GM21786 (cell line): ENCODE data around the gene PGLYRP2.

Source experiments
- ATAC-seq: cut with Tn5 transposase; IDR thresholded peaks from one replicate; pipeline ENCODE4 v1.9.1; 2021; ENCODE audit not compliant: unreplicated experiment

PGLYRP2 gene

GRCh38 chr19:15442142-15442920 is 37.0 kb downstream of the PGLYRP2 start:
- ATAC-seq, result no peak

DNA sequence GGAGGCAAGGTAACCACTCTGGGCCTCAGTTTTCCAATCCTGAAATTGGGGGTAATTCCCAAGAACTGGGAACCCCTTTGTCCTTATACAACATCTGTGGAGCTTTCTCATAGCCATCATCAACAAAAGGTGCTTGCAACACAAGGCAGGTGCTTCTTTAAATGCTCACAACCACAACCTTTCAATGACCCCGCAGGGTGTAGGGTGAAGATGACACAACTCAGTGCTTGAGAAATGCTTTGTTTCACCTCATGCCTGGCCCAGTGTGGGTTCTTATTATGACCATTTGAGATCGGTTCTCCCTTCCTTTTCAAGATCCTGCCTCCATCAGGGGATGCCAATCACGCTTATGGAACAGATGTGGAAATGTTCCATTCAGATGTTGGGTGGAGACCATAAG is 38.0 kb downstream of the PGLYRP2 start:
- no peak for ATAC-seq

DNA sequence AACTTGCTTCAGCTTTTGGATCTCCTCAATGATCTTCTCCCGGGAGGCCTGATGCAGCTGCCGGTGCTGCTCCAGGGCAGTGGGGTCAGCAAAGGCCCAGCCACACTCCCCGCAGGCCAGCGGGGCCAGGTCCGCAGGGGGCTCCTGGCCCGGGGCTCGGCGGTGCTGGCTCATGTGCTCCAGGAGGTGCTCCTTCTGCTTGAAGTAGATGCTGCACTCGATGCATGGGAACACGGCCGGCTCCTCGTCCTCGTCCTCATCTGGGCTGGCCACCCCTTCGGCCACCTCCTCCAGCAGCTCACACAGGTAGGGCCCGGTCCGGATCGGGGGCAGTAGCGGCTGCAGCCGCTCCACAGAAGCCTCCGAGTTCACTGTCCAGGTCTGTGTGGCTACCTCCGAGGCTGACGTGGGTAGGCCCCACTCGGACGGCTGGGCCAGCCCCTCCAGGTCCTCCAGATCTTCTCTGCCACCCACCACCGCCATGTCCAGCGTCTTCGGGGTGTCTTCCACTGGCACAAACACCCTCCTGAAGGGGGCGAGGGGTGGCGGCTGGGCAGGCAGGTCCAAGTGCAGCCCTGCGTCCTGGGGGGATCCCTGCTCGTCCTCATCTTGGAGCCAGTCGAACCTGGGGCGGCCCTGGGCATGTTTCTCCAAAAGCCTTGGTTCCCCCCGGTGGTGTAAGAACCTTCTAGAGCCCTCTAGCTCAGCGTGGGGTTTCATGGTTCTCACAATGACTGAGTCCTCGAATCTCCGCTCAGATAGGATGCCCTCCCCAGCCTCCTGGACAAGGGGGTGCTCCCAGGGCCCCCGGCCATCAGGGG is 39.3 kb downstream of the PGLYRP2 start:
- no peak for ATAC-seq

- no peak for ATAC-seq
Measured at GRCh38 chr19:15439078-15439799, 40.1 kb downstream of the PGLYRP2 start.

- ATAC-seq, result no peak
Measured at GRCh38 chr19:15438577-15438976, 40.7 kb downstream of the PGLYRP2 start.

DNA sequence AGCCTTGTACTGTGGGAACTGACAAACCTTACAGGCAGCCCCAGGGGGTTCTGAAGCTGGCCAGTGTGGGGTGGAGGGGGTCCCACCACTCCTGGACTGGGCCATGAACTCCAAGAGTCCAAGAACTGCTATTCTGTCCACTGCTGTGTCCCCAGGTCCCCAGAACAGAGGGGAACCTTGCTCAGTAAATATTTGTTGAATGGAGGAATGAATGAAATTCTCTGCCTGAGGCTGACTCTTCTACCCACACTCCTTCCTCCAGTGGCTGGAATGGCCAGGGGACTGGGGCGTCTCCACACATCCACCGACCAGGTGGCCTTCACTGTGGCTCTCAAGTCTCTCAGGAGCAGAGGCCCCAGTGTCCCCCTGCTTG is 41.2 kb downstream of the PGLYRP2 start:
- no peak for ATAC-seq

- ATAC-seq, result no peak
Measured at GRCh38 chr19:15437355-15438123, 41.8 kb downstream of the PGLYRP2 start.

DNA sequence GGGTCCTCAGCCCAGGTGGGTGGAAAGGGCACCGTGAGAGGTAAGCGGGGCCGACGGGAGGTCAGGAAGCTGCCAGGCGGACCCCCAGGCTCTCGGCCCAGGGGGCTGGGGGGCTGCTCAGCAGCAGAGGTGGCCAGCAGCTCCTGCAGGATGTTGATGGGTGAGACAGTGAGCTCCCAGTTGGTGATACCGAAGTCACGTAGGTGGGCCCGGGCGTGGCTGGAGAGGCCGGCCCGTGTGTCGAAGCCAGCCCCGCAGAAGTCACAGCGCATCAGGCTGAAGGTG is 42.5 kb downstream of the PGLYRP2 start:
- ATAC-seq, result no peak

- ATAC-seq, result no peak
Measured at GRCh38 chr19:15436012-15436825, 43.1 kb downstream of the PGLYRP2 start.

DNA sequence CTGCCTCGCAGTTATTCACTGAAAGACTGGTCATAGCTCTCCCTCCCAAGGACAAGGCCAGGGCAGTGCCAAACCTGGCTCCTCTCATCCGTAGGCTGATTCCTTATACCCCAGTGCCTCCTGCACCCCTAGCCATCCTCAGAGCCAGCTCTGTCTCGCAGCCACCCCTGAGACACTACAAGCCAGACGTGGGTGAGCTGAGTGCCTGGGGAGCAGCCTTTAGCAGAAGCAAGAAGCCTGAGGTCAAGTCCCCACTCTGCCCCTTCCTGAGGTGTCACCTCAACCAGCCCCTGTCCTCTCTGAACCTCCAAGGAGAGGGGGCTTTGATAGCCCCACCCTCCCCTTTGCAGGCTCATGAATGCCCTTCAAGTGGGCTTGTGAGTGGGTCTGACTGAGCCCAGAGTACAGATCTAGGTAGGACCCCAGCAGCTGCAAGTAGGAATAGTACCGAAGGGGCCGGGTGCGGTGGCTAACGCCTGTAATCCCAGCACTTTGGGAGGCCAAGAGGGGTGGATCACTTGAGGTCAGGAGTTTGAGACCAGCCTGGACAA is 45.7 kb downstream of the PGLYRP2 start:
- no peak for ATAC-seq

DNA sequence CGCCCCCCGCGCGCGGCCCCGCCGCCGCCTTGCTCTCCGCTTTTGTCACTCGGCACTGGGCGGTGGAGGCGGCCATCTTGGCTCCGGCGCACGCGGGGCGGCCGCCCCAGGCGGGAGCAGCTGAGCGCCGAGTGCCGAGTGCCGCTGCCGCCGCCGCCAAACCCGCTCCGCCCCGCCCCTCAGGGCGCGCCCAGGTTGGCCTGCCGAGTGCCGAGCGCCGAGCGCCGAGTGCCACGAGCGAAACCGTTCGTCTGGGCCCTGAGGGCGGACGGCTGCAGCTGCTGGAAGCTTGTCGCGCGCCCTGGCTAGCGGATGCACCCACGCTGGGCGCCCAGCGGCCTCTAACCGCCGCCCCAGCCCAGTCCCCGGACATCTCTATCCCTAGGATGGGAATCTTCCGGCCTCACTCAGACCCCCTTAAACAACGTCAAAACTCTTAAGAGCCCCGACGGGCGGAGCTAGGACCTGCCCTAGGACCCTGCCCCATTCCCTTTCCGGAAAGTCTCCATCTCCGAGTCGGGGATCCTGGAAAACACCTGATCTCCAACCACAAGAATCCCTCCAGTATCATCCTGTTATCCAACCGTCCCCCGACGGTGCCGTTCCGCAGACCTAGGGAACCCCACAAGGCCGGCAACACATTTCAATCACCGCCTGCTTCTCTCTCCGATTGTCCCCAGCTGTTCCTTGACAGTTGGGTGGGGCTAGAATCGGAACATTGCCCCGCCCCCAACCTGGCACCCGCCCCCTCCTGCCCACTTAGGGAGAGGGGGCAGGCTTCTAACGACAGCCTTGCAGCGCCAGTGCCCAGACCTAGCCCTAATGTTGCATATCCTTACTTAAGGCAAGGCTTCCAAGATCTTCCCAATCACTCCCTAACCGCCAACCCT is 46.4 kb downstream of the PGLYRP2 start:
- no peak for ATAC-seq

GRCh38 chr19:15432018-15432494 is 47.2 kb downstream of the PGLYRP2 start:
- ATAC-seq, result no peak

GRCh38 chr19:15431396-15432017 is 47.8 kb downstream of the PGLYRP2 start:
- no peak for ATAC-seq

- ATAC-seq, result no peak
Measured at GRCh38 chr19:15430526-15431120, 48.7 kb downstream of the PGLYRP2 start.

GRCh38 chr19:15429825-15430467 is 49.4 kb downstream of the PGLYRP2 start:
- no peak for ATAC-seq

GRCh38 chr19:15428956-15429824 is 50.1 kb downstream of the PGLYRP2 start:
- no peak for ATAC-seq
